GM21515 (cell line): ENCODE results near the gene CALHM4.
"Not testable (repeated sequence)": the region's sequence is repeated elsewhere in the genome, so short reads cannot be mapped to it uniquely, and the experiment has no call there.

ENCODE experiments used
- ATAC-seq: cut with Tn5 transposase; IDR thresholded peaks from one replicate; pipeline ENCODE4 v1.9.1; 2021; ENCODE audit not compliant: unreplicated experiment

Gene CALHM4

GRCh38 chr6:116572162-116572561 is 18.6 kb downstream of the CALHM4 start:
- no peak for ATAC-seq

- no peak for ATAC-seq
Observed at GRCh38 chr6:116575227-116575626, 21.7 kb downstream of the CALHM4 start.

GRCh38 chr6:116577486-116577885 is 23.9 kb downstream of the CALHM4 start:
- no peak for ATAC-seq

GRCh38 chr6:116578335-116578734 is 24.8 kb downstream of the CALHM4 start:
- no peak for ATAC-seq

- ATAC-seq, result no peak
Observed at GRCh38 chr6:116579143-116579542, 25.6 kb downstream of the CALHM4 start.

GRCh38 chr6:116580198-116580597 is 26.6 kb downstream of the CALHM4 start:
- no peak for ATAC-seq

- no peak for ATAC-seq
Observed at GRCh38 chr6:116586276-116586675, 32.7 kb downstream of the CALHM4 start.

GRCh38 chr6:116586738-116587137 is 33.2 kb downstream of the CALHM4 start:
- no peak for ATAC-seq

GRCh38 chr6:116595247-116595646 is 41.7 kb downstream of the CALHM4 start:
- no peak for ATAC-seq

- no peak for ATAC-seq
Observed at GRCh38 chr6:116596815-116597214, 43.3 kb downstream of the CALHM4 start.

- not testable (repeated sequence) for ATAC-seq
Observed at GRCh38 chr6:116603916-116604315, 50.4 kb downstream of the CALHM4 start.

- not testable (repeated sequence) for ATAC-seq
Observed at GRCh38 chr6:116604868-116605267, 51.3 kb downstream of the CALHM4 start.

- no peak for ATAC-seq
Observed at GRCh38 chr6:116605935-116606334, 52.4 kb downstream of the CALHM4 start.
